ENCODE measurements around the gene ELAVL2.

Gene ELAVL2

GRCh38 chr9:23821375-23822181 is 4.5 kb downstream of the ELAVL2 start:
- DNase-seq = peak; percentile 28

GRCh38 chr9:23820451-23821374 is 5.3 kb downstream of the ELAVL2 start:
- no peak for DNase-seq

- DNase-seq = no peak
Observed at GRCh38 chr9:23819403-23819802, 6.6 kb downstream of the ELAVL2 start.

- no peak for DNase-seq
Observed at GRCh38 chr9:23814243-23814642, 11.8 kb downstream of the ELAVL2 start.

GRCh38 chr9:23812673-23813072 is 13.4 kb downstream of the ELAVL2 start:
- DNase-seq = no peak

- no peak for DNase-seq
Observed at GRCh38 chr9:23811633-23812032, 14.4 kb downstream of the ELAVL2 start.

GRCh38 chr9:23803216-23803615 is 22.8 kb downstream of the ELAVL2 start:
- DNase-seq = no peak

GRCh38 chr9:23801523-23801922 is 24.5 kb downstream of the ELAVL2 start:
- DNase-seq = no peak

- DNase-seq = no peak
Observed at GRCh38 chr9:23799521-23799920, 26.5 kb downstream of the ELAVL2 start.

GRCh38 chr9:23798325-23798724 is 27.7 kb downstream of the ELAVL2 start:
- DNase-seq = no peak

GRCh38 chr9:23796209-23796608 is 29.8 kb downstream of the ELAVL2 start:
- no peak for DNase-seq

GRCh38 chr9:23790351-23791260 is 35.4 kb downstream of the ELAVL2 start:
- no peak for DNase-seq

GRCh38 chr9:23789529-23790254 is 36.3 kb downstream of the ELAVL2 start:
- no peak for DNase-seq

GRCh38 chr9:23784962-23785361 is 41.1 kb downstream of the ELAVL2 start:
- DNase-seq = no peak

GRCh38 chr9:23783509-23783908 is 42.5 kb downstream of the ELAVL2 start:
- DNase-seq = no peak

- DNase-seq = no peak
Observed at GRCh38 chr9:23779220-23779619, 46.8 kb downstream of the ELAVL2 start.

- DNase-seq = no peak
Observed at GRCh38 chr9:23777328-23777727, 48.7 kb downstream of the ELAVL2 start.

GRCh38 chr9:23775549-23775948 is 50.5 kb downstream of the ELAVL2 start:
- no peak for DNase-seq

- DNase-seq = no peak
Observed at GRCh38 chr9:23774266-23774665, 51.8 kb downstream of the ELAVL2 start.

GRCh38 chr9:23772385-23772783 is 53.7 kb downstream of the ELAVL2 start:
- DNase-seq = no peak

GRCh38 chr9:23771746-23772384 is 54.2 kb downstream of the ELAVL2 start:
- DNase-seq = no peak

Data from NCI-H510A (cell line).